ENCODE data around the gene FGF2.

The FGF2 gene

DNA sequence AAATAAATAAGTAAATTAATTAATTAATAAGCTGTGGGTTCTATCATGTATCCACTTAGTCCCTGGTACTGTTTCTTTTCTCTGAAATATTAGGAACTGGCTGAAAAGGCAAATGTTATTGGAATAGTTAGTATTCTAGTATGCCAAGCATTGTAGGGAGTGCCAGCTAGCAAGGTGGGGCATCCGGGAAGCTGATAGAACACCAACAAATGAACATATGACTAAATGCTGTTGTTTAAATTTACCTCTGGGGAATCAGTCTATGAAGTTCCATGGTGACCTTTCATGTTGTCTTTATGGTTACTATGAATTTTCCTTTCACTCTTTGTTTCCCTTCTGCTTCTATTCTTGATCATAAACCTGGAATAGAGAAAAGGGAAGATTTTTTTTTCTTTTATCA is 63.1 kb downstream of the FGF2 start:
- DNase-seq (ENCODE audit: low spot score in 2 of 2) (no peak), ATAC-seq (replicated peaks; ENCODE audit: extremely low read depth, poor library complexity, severe bottlenecking) (no peak)
- no peak overlapping the region for H3K27ac Mint-ChIP-seq (ENCODE audit: low read depth)
- no peaks in the 10 kb centered on the region for H3K27me3 Mint-ChIP-seq
- H3K4me1 Mint-ChIP-seq = no peaks in the 10 kb centered on the region
- H3K9me3 Mint-ChIP-seq = no peaks in the 10 kb centered on the region
- H3K4me3 Mint-ChIP-seq = no peak overlapping the region
- H3K36me3 Mint-ChIP-seq (ENCODE audit: insufficient read depth) = no peaks in the 10 kb centered on the region

DNA sequence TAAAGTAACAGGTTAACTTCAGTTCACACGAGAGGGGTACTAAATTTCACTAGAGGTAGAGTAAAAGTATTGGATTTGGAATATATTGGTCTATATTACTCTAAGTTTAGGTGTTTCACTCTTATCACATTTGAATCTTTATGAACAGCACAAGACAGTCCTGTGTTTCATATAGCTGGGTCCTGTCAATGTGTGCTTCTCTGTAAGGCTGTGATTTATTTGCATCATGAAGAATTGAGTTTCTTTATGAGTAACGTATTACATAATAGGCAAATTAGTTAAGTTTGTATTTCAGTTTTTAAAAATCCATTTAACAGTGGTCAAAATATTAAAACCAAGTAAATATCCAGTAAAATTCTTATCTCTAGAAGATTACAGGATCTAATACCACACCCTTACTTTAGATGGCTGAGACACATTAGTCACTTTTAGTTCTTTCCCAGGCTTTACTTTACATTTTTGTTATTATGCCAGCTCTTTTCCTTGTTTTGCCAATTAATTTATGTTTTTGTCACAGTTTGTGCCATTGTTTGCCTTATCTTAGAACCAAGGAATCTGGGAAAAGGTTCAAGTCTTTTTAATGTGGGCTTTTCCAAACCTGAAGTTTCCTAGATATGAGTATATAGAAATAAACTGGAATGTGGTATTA is 63.6 kb downstream of the FGF2 start:
- no peak overlapping the region for H3K4me3 Mint-ChIP-seq
- no peak overlapping the region for H3K27ac Mint-ChIP-seq (ENCODE audit: low read depth)
- ATAC-seq (replicated peaks; ENCODE audit: extremely low read depth, poor library complexity, severe bottlenecking) (no peak), DNase-seq (ENCODE audit: low spot score in 2 of 2) (no peak)
- no peaks in the 10 kb centered on the region for H3K4me1 Mint-ChIP-seq
- no peaks in the 10 kb centered on the region for H3K36me3 Mint-ChIP-seq (ENCODE audit: insufficient read depth)
- H3K9me3 Mint-ChIP-seq = no peaks in the 10 kb centered on the region
- no peaks in the 10 kb centered on the region for H3K27me3 Mint-ChIP-seq

DNA sequence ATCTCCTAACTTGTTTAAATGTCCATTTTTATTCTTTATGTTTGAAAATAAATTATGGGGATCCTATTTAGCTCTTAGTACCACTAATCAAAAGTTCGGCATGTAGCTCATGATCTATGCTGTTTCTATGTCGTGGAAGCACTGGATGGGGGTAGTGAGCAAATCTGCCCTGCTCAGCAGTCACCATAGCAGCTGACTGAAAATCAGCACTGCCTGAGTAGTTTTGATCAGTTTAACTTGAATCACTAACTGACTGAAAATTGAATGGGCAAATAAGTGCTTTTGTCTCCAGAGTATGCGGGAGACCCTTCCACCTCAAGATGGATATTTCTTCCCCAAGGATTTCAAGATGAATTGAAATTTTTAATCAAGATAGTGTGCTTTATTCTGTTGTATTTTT is 68.2 kb downstream of the FGF2 start:
- Mint-ChIP-seq H3K4me3 (no peak overlapping the region), H3K4me1 (no peaks in the 10 kb centered on the region), H3K27me3 (no peaks in the 10 kb centered on the region), H3K9me3 (no peaks in the 10 kb centered on the region), H3K36me3 (ENCODE audit: insufficient read depth) (no peaks in the 10 kb centered on the region), H3K27ac (ENCODE audit: low read depth) (no peak overlapping the region)
- ATAC-seq (replicated peaks; ENCODE audit: extremely low read depth, poor library complexity, severe bottlenecking) (no peak), DNase-seq (ENCODE audit: low spot score in 2 of 2) (no peak)

DNA sequence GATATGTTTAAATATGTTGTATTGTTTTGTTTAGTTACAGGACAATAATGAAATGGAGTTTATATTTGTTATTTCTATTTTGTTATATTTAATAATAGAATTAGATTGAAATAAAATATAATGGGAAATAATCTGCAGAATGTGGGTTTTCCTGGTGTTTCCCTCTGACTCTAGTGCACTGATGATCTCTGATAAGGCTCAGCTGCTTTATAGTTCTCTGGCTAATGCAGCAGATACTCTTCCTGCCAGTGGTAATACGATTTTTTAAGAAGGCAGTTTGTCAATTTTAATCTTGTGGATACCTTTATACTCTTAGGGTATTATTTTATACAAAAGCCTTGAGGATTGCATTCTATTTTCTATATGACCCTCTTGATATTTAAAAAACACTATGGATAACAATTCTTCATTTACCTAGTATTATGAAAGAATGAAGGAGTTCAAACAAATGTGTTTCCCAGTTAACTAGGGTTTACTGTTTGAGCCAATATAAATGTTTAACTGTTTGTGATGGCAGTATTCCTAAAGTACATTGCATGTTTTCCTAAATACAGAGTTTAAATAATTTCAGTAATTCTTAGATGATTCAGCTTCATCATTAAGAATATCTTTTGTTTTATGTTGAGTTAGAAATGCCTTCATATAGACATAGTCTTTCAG is 68.8 kb downstream of the FGF2 start:
- Mint-ChIP-seq H3K27me3 (no peaks in the 10 kb centered on the region), H3K36me3 (ENCODE audit: insufficient read depth) (peaks cover 1% of the 10 kb centered on the region), H3K9me3 (no peaks in the 10 kb centered on the region), H3K27ac (ENCODE audit: low read depth) (no peak overlapping the region), H3K4me1 (no peaks in the 10 kb centered on the region), H3K4me3 (no peak overlapping the region)
- DNase-seq (ENCODE audit: low spot score in 2 of 2) (no peak), ATAC-seq (replicated peaks; ENCODE audit: extremely low read depth, poor library complexity, severe bottlenecking) (no peak)

DNA sequence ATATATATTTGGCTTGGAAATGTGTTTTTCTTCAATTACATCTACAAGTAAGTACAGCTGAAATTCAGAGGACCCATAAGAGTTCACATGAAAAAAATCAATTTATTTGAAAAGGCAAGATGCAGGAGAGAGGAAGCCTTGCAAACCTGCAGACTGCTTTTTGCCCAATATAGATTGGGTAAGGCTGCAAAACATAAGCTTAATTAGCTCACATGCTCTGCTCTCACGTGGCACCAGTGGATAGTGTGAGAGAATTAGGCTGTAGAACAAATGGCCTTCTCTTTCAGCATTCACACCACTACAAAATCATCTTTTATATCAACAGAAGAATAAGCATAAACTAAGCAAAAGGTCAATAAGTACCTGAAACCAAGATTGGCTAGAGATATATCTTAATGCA is 69.6 kb downstream of the FGF2 start:
- no peak for DNase-seq (ENCODE audit: low spot score in 2 of 2)
- Mint-ChIP-seq H3K36me3 (ENCODE audit: insufficient read depth) (peaks cover 1% of the 10 kb centered on the region), H3K4me3 (no peak overlapping the region), H3K4me1 (no peaks in the 10 kb centered on the region), H3K27me3 (no peaks in the 10 kb centered on the region), H3K27ac (ENCODE audit: low read depth) (no peak overlapping the region), H3K9me3 (no peaks in the 10 kb centered on the region)
- no peak for ATAC-seq (replicated peaks; ENCODE audit: extremely low read depth, poor library complexity, severe bottlenecking)

DNA sequence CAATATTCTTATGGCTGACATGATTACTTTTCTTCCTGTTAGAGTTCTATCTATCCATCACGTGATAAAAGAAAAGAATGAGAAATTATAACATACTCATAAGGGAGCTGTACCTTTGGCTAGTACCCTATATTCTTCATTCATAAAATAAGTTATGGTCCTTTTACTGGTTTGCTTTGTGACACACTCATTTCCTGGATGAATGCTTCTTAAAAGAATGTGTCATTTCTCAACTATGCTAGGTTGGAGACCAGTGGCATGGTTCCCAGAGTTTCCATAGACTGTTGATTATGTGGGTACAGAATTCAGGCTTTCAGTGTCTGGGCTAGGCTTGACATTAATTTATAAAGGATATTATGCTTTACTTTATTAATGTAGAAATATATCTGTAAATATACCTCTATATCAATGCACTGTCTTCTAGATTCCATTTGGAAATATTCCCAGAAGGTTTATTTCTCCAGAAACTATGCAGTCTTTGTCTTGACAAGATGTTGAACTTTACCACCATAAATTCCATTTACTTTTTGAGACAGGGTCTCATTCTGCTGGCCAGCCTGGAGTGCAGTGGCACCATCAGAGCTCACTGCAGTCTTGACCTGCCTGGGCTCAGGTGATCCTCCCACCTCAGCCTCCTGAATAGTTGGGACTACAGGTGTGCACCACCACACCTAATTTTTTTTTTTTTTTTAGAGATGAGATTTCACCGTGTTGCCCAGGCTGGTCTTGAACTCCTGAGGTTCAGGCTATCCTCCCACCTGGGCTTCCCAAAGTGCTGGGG is 71.9 kb downstream of the FGF2 start:
- DNase-seq (ENCODE audit: low spot score in 2 of 2) (no peak), ATAC-seq (replicated peaks; ENCODE audit: extremely low read depth, poor library complexity, severe bottlenecking) (no peak)
- Mint-ChIP-seq H3K36me3 (ENCODE audit: insufficient read depth) (peaks cover 1% of the 10 kb centered on the region), H3K4me1 (no peaks in the 10 kb centered on the region), H3K27ac (ENCODE audit: low read depth) (no peak overlapping the region), H3K4me3 (no peak overlapping the region), H3K27me3 (no peaks in the 10 kb centered on the region), H3K9me3 (no peaks in the 10 kb centered on the region)

DNA sequence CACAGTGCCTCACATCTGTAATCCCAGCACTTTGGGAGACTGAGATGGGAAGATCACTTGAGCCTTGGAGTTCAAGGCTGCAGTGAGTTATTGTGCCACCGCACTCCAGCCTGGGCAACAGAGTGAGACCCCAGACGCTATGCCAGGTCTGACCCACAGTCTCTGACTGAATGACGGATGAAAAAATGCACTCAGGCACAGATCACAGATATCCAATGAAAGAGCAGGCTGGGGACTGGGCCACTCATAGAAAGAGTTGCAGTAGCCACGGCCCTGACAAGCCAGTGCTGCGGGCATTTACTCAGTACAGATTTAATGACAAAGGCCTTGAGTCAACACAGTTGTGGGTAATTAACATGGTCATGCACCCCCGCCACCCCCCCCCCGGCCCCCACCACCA is 73.1 kb downstream of the FGF2 start:
- Mint-ChIP-seq H3K4me1 (no peaks in the 10 kb centered on the region), H3K27ac (ENCODE audit: low read depth) (no peak overlapping the region), H3K36me3 (ENCODE audit: insufficient read depth) (peaks cover 1% of the 10 kb centered on the region), H3K9me3 (no peaks in the 10 kb centered on the region), H3K4me3 (no peak overlapping the region), H3K27me3 (no peaks in the 10 kb centered on the region)
- DNase-seq (ENCODE audit: low spot score in 2 of 2) (no peak), ATAC-seq (replicated peaks; ENCODE audit: extremely low read depth, poor library complexity, severe bottlenecking) (no peak)

DNA sequence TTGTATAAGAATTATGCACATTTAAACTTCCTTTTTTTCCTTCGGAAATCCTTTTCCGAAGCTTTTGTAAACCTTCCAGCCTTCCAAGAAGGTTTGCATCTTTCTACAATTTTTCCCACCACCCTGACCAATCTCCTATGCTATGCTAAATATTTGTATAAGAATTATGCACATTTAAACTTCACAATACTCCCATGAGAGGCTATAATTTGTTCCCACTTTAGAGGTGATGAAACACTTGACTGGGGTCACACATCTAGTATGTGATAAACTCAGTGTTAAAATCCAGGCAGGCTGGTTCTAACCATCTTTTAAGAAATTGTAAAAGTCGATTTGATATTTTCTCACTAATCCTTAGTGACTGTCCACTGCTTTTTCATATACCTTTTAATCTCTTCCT is 73.7 kb downstream of the FGF2 start:
- no peak overlapping the region for H3K4me3 Mint-ChIP-seq
- H3K36me3 Mint-ChIP-seq (ENCODE audit: insufficient read depth) = peaks cover 1% of the 10 kb centered on the region
- no peaks in the 10 kb centered on the region for H3K27me3 Mint-ChIP-seq
- H3K27ac Mint-ChIP-seq (ENCODE audit: low read depth) = no peak overlapping the region
- no peak for ATAC-seq (replicated peaks; ENCODE audit: extremely low read depth, poor library complexity, severe bottlenecking)
- no peak for DNase-seq (ENCODE audit: low spot score in 2 of 2)
- no peaks in the 10 kb centered on the region for H3K4me1 Mint-ChIP-seq
- H3K9me3 Mint-ChIP-seq = no peaks in the 10 kb centered on the region

DNA sequence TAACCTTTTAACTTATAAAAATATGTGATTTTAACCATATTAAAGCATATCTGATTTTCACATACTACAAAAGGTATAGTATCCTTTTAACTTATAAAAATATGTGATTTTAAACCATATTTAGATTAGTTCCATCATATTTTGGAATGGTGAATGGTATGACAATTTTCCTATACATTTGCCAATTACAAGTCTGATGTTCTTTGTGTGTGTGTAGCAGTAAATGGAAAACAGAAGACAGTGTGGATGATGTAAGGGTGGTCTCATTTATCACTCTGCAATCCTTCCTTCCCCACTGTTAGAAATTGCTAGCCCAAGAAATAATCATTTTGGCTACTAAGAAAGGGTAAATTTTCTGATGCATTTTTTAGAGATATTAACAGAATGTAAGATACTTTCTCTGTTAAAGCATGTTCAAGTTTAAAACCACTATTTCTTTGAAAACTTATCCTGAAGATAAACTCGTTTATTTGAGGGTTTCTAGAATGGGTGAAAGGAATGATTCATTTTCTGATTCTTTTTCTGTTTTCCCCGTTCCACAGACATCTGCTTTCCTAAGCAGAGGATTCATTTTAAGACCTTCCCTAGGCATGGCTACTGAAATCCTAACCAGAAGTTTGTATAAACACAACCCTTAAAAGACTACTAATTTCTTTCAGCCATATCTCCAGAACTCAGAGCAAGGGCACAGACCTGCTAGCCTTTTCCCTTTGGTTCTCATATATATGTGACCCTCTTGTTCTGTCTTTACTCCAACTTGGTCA is 74.8 kb downstream of the FGF2 start:
- Mint-ChIP-seq H3K4me1 (no peaks in the 10 kb centered on the region), H3K36me3 (ENCODE audit: insufficient read depth) (peaks cover 1% of the 10 kb centered on the region)
- ATAC-seq (replicated peaks; ENCODE audit: extremely low read depth, poor library complexity, severe bottlenecking) = no peak

DNA sequence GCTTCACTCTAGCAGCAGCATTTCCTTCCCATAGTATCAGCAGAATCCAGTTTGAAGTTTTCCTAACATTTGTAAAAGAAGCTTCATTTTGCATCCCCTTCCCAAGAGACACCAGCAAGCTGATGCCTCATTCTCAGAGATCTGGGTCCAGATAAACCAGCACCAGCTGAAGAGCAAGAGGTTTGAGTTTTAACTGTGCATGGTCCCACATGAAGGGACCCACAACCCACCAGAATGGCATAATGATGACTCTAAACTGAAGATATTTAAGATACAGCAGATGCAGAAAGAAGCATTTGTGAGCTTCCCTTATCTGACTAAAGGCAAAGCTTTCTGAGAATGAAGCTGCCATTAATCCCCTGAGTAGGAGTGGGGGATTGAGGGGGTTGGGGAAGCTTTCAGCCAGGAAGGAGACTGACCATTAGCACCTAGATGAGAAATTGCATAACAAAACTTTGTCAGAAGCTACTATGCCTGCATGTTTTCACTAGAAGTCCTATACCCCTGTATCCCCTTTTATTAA is 77.2 kb downstream of the FGF2 start:
- Mint-ChIP-seq H3K4me1 (no peaks in the 10 kb centered on the region), H3K36me3 (ENCODE audit: insufficient read depth) (peaks cover 1% of the 10 kb centered on the region), H3K4me3 (no peak overlapping the region), H3K9me3 (no peaks in the 10 kb centered on the region), H3K27ac (ENCODE audit: low read depth) (no peak overlapping the region), H3K27me3 (no peaks in the 10 kb centered on the region)
- ATAC-seq (replicated peaks; ENCODE audit: extremely low read depth, poor library complexity, severe bottlenecking) (no peak), DNase-seq (ENCODE audit: low spot score in 2 of 2) (no peak)

More for the DNA sequence above, 74.8 kb downstream of the FGF2 start:
- no peaks in the 10 kb centered on the region for H3K9me3 Mint-ChIP-seq
- no peak overlapping the region for H3K4me3 Mint-ChIP-seq
- no peak for DNase-seq (ENCODE audit: low spot score in 2 of 2)
- no peak overlapping the region for H3K27ac Mint-ChIP-seq (ENCODE audit: low read depth)
- H3K27me3 Mint-ChIP-seq = no peaks in the 10 kb centered on the region

DNA sequence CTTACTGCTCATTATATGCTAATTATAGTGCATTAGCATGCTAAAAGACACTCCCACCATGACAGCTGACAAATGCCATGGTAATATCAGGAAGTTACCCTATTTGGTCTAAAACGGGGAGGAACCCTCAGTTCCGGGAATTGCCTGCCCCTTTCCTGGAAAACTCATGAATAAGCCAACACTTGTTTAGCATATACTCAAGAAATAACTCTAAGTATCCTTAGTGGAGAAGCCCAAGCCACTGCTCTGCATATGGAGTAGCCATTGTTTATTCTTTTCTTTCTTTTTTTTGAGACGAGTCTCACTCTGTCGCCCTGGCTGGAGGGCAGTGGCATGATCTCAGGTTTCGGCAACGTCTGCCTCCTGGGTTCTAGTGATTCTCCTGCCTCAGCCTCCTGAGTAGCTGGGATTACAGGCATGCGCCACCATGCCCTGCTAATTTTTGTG is 80.3 kb downstream of the FGF2 start:
- ATAC-seq (replicated peaks; ENCODE audit: extremely low read depth, poor library complexity, severe bottlenecking) (no peak), DNase-seq (ENCODE audit: low spot score in 2 of 2) (no peak)
- H3K4me3 Mint-ChIP-seq = no peak overlapping the region
- no peaks in the 10 kb centered on the region for H3K27me3 Mint-ChIP-seq
- no peak overlapping the region for H3K27ac Mint-ChIP-seq (ENCODE audit: low read depth)
- H3K36me3 Mint-ChIP-seq (ENCODE audit: insufficient read depth) = no peaks in the 10 kb centered on the region
- no peaks in the 10 kb centered on the region for H3K9me3 Mint-ChIP-seq
- no peaks in the 10 kb centered on the region for H3K4me1 Mint-ChIP-seq

DNA sequence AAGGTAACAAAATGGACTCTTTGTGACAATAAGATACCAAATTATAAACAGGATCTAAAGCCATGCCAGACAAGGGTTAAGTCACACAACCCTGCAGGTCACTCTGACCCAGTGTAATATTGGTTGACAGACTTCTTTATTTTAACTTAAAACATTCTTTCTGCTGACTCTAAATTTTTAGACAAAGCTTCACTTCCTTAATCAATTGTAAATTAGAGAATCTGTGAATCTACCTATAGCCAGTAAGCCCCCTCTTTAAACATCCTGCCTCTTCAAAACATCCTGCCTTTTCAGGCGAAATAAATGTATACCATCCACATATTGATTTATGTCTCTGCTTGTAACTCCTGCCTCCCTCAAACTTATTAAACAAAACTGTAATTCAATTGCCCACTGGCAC is 81.6 kb downstream of the FGF2 start:
- DNase-seq (ENCODE audit: low spot score in 2 of 2) (no peak), ATAC-seq (replicated peaks; ENCODE audit: extremely low read depth, poor library complexity, severe bottlenecking) (no peak)
- H3K36me3 Mint-ChIP-seq (ENCODE audit: insufficient read depth) = no peaks in the 10 kb centered on the region
- H3K27ac Mint-ChIP-seq (ENCODE audit: low read depth) = no peak overlapping the region
- H3K4me3 Mint-ChIP-seq = no peak overlapping the region
- no peaks in the 10 kb centered on the region for H3K9me3 Mint-ChIP-seq
- H3K27me3 Mint-ChIP-seq = no peaks in the 10 kb centered on the region
- H3K4me1 Mint-ChIP-seq = no peaks in the 10 kb centered on the region
